ENCODE results near the gene ARHGEF28.

Gene ARHGEF28

DNA sequence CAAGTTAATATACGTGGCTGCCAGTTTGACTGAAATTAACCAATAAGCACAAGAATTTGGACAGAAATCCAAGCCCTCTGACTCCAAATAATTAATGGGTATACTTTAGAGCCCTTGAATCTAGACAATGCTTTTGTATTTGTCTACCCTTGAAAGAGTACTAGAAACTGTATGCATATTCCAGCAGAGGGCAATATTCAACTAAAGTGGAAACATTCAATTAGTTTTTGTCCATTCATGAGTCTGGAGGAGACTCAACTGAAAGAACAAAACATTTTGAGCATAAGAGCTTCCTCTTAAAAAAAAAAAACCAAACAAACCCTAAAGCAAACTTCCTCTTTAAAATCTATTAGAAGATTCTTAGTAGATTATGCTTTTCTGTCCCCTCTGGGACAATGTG, 157.8 kb downstream of the ARHGEF28 start:
- peak; percentile 28 for DNase-seq

DNA sequence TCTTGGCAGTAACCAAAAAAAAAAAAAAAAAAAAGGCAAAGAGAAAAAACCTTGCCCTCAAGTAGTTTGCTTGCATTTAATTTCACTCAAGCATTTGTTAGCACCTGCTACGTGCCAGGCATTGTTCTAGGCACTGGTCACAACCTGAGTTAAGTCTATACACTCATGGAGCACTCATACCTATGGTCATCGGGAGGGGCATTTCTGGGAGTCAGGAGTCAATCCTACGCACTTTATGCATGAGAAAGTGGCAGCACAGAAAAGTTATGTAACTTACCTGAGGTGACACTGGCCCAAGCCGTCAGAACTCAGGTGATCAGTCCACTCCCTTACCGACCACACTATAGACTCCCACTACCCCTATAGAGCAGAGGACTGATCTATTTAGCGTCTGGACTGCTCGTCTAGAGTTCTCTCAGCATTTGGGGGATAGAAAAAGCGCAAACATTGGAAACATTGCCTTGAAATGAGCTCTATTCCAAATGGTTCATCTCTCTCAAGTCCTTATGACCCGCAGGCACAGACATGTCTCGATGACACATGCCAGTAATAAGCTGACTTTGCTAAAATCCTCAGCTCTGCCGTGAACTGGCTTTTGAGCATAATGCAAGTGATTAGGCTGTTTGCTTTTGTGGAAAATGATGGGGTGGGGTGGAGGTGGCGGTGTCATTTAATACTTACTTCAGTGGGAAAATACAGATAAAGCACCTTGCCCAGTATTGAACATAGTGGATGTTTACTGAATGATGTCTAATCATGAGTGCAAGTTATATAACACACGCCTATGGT, 160.2 kb downstream of the ARHGEF28 start:
- DNase-seq = no peak

DNA sequence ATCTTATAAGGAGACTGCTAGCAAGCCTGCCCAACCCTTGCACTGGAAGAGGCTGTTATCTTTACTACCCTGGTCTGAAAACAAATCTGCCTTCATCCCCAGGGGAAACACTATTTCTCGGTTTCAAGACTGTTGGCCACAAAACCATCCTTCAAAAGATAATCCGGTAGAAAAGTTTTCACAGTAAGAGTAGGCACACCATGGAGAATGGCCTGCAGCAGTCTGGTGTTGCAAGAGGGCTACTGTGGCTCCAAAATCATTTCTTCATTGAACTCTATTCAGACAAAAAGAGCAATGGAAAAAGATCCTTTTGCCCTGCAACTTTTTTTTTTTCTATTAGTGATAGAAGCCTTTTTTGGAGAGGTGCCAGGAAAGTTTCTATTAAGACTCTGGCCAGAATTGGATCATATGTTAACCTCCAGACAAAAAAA, 163.9 kb downstream of the ARHGEF28 start:
- DNase-seq = no peak

DNA sequence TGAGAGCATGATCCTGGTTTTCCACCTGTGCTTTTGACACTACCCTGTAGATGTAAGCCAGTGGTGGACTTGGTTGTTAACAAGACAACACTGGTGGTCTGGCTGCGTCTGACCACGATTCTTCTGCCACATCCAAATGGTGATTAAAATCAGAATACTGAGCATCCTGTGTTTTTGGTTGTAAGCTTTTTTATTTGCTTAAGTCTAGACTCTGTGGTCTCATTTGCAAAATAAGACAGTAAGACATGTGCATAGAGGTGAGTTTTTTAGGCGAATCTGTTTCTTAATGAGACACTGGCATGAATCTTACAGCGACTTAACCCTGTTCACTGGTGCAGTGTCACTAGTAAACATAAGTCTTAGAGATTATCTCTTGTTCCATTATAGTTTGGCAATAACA, 165.4 kb downstream of the ARHGEF28 start:
- no peak for DNase-seq

DNA sequence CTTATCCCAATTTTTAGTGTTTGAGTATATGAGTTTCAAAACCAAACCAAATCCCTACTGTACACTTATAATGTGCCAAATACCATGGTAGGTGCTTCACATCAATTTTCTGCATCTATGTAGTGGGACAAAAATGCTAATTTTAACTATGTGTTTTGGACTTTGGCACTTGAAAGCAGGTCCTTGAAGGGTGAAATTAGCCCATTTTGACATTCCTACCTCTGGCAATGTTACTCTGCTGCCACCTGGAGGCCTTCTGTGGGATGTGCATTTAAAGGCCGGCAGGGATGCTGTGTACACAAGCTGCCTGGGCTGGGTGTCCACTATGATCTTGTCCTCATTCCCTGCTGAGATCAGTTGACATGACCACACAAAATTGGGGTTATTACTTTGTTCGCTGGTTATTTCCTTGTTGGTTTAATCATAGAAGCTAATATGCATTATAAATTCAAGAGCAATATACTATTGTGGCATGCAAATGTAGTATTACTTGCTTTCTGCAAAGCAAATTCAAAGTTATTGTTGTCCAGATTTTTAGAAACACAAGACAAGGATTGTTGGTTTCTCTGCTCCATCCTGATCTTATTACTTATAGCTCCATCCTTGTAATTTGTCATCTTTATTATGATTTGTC, 166.8 kb downstream of the ARHGEF28 start:
- DNase-seq = peak; percentile 62

DNA sequence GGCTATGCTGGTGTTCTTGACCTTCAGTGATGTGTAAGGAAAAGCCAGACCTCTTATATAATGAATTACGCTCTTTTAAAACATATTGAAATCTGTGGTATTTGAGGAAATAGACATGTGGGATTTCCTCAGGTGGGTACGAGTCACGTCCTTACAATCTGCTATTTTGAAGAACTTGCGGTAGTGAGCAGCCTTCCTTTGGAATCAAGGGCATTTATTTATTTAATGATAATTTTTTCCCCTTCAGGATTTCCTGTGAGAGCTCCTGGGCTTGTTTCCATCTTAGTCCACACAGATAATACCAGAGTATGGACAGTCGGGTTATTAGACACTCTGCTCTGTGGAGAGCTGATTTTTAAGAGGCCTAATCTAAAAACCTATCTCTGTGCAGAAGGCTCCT, 167.9 kb downstream of the ARHGEF28 start:
- peak; percentile 37 for DNase-seq

DNA sequence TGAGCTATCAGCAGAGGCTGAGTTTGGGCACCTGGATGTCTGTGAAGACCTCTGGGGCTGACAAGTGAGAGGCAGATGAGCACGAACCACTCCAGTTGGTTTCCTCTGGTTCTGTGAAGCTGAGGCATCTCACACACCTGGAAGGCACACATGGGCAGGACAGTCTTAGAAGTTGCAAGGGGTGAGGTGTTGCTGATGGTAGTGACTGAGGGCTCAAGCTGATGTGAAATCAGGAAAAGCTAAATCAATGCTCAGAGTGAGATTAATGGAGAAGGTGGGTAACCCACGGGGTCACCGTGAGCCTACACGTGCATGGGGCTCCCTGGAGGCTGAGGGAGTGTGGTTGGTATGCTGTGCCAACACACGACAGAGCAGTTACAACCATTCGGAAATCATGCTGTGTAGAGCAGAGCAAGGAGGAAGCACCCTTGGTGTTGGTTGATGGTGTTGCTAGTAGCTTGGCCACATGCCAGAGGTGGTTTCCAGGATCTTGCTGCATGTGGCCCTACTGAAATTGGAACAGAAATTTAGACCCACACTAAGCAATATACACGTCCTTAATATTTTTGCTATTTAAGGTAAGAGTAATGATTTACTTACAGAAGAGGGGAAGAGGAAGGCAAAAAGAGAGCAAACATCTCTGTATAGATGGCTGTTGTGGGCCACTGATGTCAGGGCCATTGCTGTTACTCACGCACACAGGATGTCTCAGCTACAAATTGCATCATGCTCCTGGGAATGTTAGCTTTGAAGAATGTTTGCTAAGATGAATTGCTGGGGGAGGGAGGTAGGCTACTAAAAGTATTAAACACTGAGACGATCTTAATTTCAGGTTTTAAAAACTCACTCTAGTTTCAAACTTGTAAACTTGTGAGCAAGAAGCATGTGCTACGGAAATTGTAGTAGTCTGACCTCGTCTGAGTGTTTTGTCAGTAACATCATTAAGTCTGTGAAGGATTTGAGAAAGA, 170.5 kb downstream of the ARHGEF28 start:
- DNase-seq = peak; percentile 96

DNA sequence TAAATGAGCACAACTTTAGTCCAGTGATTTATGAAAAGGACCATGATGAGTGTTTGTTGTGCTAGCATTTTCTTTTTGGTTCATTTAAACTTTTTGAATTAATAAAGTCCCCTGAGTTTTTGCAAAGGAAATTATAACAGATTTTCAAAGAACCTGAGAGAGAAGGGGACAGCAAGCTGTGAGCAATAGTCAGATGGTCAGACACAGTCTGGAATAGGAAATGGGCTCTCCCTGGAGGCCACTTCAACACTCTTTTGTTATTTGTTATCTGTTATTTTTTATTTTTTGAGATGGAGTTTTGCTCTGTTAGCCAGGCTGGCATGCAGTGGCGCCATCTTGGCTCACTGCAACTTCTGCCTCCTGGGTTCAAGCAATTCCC, 171.1 kb downstream of the ARHGEF28 start:
- DNase-seq = peak; percentile 38

DNA sequence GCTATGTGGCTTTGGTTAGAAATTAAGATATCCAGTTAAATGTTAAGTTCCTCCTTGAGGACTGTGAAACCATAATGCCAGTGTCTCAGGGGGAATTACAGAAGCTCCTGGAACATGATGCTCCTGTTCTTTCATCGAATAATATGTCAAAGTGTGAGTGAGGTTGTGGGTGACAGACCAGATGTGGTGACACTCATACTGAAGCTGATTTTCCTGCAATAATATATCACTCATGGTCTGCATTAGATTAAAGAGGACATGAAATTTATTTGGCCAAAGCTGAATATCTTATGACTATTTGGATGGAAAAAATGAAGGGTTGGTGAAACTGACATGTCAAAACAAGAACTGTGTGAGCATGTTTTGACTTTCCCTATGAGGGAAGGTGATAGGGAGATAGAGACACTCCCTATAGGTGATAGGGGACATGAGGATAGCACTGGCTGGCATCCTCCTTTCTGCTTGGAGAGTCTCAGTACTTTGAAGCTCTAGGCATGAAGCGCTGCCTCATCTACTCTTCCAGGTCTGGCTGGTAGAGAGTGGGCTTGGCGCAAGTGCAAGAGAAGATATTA, 173.5 kb downstream of the ARHGEF28 start:
- DNase-seq = no peak

DNA sequence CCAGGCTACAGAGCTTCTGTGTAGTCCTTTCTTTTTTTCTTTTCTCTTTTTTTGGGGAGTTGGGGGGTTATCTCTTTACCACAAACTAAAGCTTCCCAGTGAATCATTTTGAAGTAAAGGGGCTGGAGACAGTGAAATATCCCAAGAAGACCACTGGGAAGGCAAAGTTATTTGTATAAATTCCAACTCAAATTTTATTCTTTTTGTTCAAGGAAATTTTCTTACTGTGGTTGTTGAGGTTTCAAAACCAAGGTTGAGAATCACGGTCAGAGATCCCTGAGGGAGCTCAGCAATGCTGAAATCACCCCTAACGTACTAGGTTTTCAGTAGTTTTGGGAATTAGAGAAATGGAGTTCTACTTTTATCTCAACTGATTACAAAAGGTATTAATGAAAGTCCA, 175.7 kb downstream of the ARHGEF28 start:
- DNase-seq = peak; percentile 65

DNA sequence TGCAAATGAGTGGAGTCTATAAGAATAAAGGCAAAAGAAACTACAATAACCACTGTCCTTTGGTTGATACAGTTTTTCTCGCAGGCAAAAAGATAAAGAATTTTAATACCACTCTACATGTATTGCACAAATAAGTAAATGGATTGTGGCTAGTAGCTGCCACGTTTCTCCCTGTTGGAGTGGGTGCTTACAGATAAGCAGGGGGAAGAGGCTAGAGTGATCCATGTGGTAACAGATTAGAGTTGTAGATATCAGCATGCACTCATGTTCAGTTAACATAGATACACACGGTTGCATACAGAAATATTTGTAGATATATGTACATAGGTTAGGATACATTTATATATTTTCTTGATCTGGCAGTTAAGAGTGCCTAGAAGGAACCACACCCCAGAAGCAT, 179.5 kb downstream of the ARHGEF28 start:
- DNase-seq = no peak

DNA sequence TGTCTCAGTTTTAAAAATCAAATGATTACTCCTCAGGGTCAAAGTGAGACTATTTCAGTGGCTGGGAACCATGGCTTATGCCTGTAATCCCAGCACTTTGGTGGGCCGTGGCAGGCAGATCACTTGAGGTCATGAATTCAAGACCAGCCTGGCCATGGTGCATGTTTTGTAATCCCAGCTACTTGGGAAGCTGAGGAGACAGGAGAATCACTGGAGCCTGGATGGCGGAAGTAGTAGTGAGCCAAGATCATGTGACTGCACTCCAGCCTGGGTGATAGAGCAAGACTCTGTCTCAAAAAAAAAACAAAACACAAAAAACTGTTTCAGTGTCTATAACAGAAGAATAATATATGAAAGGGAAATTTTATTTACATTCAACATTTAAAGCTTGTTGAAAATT, 182.9 kb downstream of the ARHGEF28 start:
- DNase-seq = no peak

DNA sequence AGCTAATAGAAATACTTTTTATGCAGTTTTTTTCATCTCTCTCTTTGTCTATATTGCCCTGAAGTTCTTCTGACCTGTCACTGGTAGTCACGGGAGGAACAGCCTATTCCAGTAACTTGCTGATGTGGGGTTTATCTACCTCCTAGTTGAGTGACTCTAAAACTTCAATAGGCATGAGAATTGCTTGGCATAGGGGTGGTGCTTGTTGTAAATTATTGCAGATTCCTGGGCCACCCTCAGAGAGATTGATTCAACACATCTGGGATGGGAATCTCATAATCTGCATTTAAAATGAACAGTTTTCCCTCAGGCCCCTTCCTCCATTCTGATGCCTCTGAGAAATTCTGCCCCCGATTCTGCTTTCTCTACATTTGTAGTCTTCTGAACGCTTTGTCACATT, 184.4 kb downstream of the ARHGEF28 start:
- no peak for DNase-seq

DNA sequence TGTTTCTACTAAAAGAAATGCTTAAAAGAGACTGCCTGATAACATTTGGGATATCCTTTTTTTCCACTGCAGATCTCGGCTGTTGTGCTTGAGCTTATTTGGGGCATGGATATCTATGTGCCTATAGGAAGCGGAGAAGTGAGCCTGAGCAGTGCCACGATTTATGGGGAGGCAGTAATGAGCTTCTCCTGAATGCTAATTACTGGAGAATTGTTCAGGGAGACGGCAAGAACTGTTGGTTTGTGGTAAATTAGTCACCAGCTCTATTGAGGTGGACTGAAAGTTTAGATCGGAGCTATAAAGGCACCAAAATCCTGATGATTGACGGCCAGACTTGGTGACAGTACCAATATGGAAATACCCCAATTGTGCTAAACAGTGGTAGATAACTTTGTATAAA, 186.5 kb downstream of the ARHGEF28 start:
- DNase-seq = no peak

DNA sequence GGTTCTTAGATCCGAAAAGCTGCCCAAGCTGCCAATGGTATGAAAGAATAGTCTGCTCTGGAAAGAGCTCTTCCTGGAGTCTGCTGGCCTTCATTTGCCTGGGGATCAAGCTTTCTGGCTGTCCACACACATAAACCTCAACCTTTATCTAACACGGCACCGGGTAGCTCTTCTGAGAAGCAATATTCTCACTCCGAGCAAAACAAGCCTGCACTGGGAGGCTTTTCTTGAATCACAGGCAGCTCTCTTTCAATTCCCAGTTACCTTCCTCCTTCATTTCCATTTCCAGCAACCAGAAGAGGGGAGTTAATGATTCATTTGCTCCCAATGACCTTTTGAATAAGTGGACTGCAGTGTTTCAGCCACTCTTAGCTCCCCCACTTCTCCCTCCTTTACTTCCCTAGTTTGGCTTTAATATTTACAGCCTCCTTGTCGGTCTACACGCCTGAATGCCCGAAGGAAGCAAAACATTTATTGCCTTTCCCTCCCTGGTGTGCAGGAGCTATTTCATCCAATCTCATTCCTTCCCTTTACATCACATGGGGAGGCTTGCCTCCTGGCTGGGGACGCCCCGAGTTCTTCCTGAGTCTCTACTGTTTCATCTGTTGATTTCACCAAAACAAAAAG, 187.1 kb downstream of the ARHGEF28 start:
- no peak for DNase-seq

DNA sequence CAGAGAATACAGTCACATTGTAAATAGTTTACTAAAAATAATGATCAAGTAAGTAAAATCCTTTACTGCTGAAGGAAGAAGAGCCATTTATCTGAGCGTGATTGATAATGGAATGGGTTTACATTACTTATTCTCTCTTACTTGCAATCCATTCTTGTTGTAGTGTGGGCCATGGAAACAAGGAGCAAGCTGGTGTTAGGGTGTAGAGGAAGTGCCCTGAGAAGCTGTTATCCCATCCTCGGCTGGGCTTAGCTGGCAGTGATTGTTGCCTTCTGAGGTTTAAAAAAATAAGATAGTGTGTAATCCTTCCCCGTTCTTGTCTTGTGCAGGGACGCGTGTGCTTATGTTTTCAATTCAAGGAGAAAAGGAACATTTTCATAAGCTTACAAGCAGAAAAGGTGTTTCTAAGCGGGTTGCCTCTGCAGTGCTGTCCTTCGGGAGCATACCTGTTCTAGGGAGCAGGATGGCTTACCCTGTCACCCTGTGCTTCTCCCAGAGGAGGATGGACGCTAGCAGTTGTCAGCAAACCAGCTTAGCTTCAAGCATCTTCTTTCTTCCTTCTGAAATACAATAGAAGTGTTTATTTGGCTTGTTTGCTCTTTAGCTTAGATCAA, 188.3 kb downstream of the ARHGEF28 start:
- no peak for DNase-seq

DNA sequence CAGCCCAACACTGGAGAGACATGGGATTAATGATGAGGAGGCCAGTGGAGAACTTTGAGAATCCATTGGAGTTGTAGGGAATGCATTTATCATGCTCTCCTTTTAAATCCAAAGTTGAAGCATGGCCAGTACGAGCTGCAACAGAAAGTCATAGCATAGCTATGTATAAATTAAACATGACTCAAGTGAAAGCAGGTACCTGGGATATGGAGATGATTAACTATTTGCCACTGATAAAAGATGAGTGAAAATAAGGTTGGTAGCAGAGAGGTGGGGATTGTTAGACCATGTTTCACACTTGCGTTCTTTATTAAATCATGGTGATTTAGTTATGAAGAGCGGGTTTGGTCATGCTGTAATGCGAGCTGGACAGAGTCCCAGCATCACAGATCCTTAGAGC, 189.6 kb downstream of the ARHGEF28 start:
- DNase-seq = peak; percentile 72

DNA sequence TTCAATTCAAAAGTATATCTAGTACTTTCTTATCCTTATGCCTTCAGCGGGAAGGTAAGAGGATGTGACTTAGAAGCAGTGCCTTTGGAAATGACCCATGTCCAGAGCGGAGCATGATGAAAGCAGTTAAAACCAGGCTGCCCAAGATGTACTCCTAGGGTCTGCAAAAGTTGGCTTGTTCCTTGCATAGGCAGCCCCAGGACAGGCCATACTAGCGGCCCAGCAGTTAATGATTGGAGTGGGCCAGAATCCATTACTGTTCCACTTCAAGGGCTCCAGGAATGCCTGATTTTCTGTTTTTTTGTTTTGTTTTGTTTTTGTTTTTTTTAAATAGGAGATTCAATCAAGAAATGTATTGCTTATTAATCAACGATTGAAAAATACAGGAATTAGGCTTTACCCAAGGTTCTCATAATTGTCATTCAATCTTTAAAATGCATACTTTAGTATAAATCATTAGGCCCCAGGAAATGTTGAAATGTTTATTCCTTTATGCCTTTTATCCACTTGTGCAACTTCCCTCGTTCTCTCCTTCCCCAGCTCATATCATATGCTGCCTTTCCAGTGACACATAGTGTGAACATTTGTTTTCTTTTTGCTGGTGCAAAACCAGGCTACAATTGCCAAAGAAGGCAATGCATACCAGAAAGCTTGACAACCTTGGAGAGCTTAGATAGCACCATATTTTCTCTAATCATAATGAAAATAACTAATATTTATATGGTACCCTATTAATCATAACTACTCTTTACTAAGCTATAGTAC, 190.8 kb downstream of the ARHGEF28 start:
- peak; percentile 87 for DNase-seq

DNA sequence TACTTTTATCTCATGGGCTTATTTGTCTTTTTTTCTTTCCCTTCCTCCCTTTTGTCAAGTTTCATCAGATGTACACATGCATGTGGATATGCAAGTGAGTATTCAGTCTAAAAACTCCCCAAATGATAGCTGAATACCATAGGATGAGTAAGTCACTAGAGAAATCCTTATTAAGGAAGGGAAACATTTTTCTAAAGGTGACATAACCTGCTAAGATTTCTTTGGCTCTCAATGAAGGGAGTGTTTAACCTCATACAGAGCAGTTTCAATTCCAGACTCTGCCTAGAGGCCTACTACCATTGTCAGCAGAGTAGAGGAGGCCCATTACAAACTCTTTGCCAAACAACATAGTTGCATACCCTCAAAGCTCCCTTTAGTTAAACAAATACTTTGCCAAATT, 192.4 kb downstream of the ARHGEF28 start:
- DNase-seq = peak; percentile 87

DNA sequence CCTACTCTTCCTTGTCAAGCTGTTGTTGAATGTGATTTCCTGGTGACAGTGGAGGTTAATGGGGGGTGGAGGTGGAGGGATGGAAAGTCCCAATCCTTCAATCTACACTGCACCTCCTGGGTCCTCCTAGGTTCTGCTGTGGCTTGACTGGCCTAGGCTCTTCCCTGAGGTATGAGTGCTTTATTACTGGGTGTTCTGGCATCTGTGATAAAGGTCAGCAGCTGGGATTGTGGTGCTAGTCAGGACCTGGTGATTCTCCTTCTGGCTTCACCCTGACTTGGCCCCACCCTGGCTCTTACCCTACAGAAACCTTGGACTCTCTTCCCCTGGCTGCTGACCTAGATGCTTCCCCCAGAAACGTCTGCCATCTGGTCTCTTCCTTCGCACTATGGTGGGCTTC, 194.3 kb downstream of the ARHGEF28 start:
- no peak for DNase-seq

DNA sequence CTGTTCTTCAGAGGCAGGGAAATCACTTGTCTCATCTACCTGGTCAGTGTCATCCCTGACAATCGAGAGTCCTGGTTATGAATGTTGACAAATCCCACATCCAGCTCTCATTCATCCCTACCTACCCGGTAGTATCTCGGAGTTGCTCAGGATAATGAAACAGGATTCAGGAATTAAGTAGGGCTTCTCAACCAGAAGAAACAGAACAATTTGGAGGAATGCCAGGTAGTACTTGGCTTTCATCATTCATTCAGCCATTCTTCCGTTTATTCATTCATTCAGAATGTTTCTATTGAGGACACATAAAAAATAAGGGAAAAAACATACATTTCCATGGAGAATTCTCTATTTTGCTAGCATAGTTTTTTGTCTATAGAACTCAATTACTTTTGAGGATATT, 195.0 kb downstream of the ARHGEF28 start:
- DNase-seq = no peak
